Neuronal stem cell (in vitro differentiated cells): ENCODE measurements around the gene ACP3.

Experiments used
- DNase-seq: peaks from one replicate; pipeline ENCODE4 v3.0.0-alpha.2; 2013; ENCODE audit warnings: low spot score
- H2AFZ ChIP-seq: one replicate; pipeline ENCODE4 v1.6.1; 2013; ENCODE audit warnings: mild to moderate bottlenecking, low read length, inconsistent platforms
- H2AK5ac ChIP-seq: 2 replicates; pipeline ENCODE4 v1.6.1; 2013; ENCODE audit warnings: low read depth, mild to moderate bottlenecking, inconsistent platforms, low read length, moderate library complexity, mixed read lengths
- H2BK120ac ChIP-seq: 2 replicates; pipeline ENCODE4 v1.6.1; 2013; ENCODE audit warnings: low read depth, mild to moderate bottlenecking, inconsistent platforms, low read length, moderate library complexity, mixed read lengths
- H2BK12ac ChIP-seq: one replicate; pipeline ENCODE4 v1.6.1; 2013; ENCODE audit warnings: low read length, inconsistent platforms
- H2BK15ac ChIP-seq: 2 replicates; pipeline ENCODE4 v1.6.1; 2013; ENCODE audit warnings: mild to moderate bottlenecking, low read length, inconsistent platforms, mixed read lengths
- H2BK5ac ChIP-seq: one replicate; pipeline ENCODE4 v1.6.1; 2013; ENCODE audit warnings: inconsistent platforms, mild to moderate bottlenecking, low read length, moderate library complexity
- H3K14ac ChIP-seq: one replicate; pipeline ENCODE4 v1.6.1; 2013; ENCODE audit warnings: low read length, inconsistent platforms
- H3K18ac ChIP-seq: 2 replicates; pipeline ENCODE4 v1.6.1; 2013; ENCODE audit warnings: low read length, inconsistent platforms
- H3K23ac ChIP-seq: 2 replicates; pipeline ENCODE4 v1.6.1; 2013; ENCODE audit warnings: low read depth, mild to moderate bottlenecking, mixed read lengths, low read length, inconsistent platforms; ENCODE audit not compliant: poor library complexity
- H3K27ac ChIP-seq: replicated peaks from 3 replicates; pipeline ENCODE4 v1.5.1; 2013; ENCODE audit warnings: low read length, inconsistent platforms
- H3K27me3 ChIP-seq, 3 experiments: 2 replicates each; pipeline ENCODE4 v1.6.1; 2013; ENCODE audit warnings: low read length in 3 of 3, mild to moderate bottlenecking in 2 of 3, inconsistent platforms in 1 of 3, low read depth in 1 of 3, mixed read lengths in 1 of 3, moderate library complexity in 1 of 3; ENCODE audit not compliant: control insufficient read depth in 3 of 3, insufficient read depth in 3 of 3
- H3K36me3 ChIP-seq, 2 donors: replicated peaks in 1 of 2; 2 replicates each; pipeline ENCODE4 v1.6.1; 2013; ENCODE audit warnings: low read length in 2 of 2; ENCODE audit not compliant: control insufficient read depth in 2 of 2, insufficient read depth in 2 of 2
- H3K4ac ChIP-seq: 2 replicates; pipeline ENCODE4 v1.6.1; 2013; ENCODE audit warnings: inconsistent platforms, mild to moderate bottlenecking, low read length, moderate library complexity
- H3K4me1 ChIP-seq, 2 donors: 1 replicate in 1 of 2; 2 replicates in 1 of 2; pipeline ENCODE4 v1.6.1; 2013; ENCODE audit warnings: low read length in 2 of 2, low read depth in 1 of 2; ENCODE audit not compliant: control insufficient read depth in 2 of 2, insufficient read depth in 1 of 2
- H3K4me2 ChIP-seq: one replicate; pipeline ENCODE4 v1.6.1; 2013; ENCODE audit warnings: mild to moderate bottlenecking, low read length, inconsistent platforms; ENCODE audit not compliant: insufficient read depth, poor library complexity, severe bottlenecking
- H3K4me3 ChIP-seq, 2 donors: 2 replicates each; pipeline ENCODE4 v1.5.1; 2013; ENCODE audit warnings: low read length in 2 of 2, mild to moderate bottlenecking in 2 of 2, inconsistent platforms in 1 of 2, moderate library complexity in 1 of 2
- H3K79me1 ChIP-seq: one replicate; pipeline ENCODE4 v1.6.1; 2013; ENCODE audit warnings: low read depth, mild to moderate bottlenecking, inconsistent platforms, low read length, moderate library complexity
- H3K9ac ChIP-seq: one replicate; pipeline ENCODE4 v1.6.1; 2013; ENCODE audit warnings: mild to moderate bottlenecking, low read depth, low read length, inconsistent platforms; ENCODE audit not compliant: poor library complexity
- H3K9me3 ChIP-seq, 2 donors: replicated peaks in 1 of 2; 2 replicates each; pipeline versions ENCODE3 to v1.6.1; 2013; ENCODE audit warnings: low read length in 2 of 2, mild to moderate bottlenecking in 2 of 2, inconsistent platforms in 1 of 2, low read depth in 1 of 2, mixed read lengths in 1 of 2, moderate library complexity in 1 of 2; ENCODE audit not compliant: control insufficient read depth in 2 of 2, insufficient read depth in 1 of 2
- H4K8ac ChIP-seq: one replicate; pipeline ENCODE4 v1.6.1; 2013; ENCODE audit warnings: low read depth, mild to moderate bottlenecking, inconsistent platforms, low read length, moderate library complexity
- H4K91ac ChIP-seq: one replicate; pipeline ENCODE4 v1.6.1; 2013; ENCODE audit warnings: low read length, low read depth, mild to moderate bottlenecking, inconsistent platforms; ENCODE audit not compliant: poor library complexity
- WGBS, 2 donors: extraction: QIAGEN DNeasy Blood & Tissue Kit; methylation state at CpG; one replicate each; pipeline ENCODE4 v1.1.7; 2013; ENCODE audit warnings: missing lambda C conversion rate in 2 of 2, mixed read lengths in 1 of 2; ENCODE audit not compliant: insufficient read length in 2 of 2, insufficient replicate concordance in 1 of 2; ENCODE audit errors: extremely low coverage in 2 of 2; 5-methylcytosine and 5-hydroxymethylcytosine counted together

ACP3 gene

DNA sequence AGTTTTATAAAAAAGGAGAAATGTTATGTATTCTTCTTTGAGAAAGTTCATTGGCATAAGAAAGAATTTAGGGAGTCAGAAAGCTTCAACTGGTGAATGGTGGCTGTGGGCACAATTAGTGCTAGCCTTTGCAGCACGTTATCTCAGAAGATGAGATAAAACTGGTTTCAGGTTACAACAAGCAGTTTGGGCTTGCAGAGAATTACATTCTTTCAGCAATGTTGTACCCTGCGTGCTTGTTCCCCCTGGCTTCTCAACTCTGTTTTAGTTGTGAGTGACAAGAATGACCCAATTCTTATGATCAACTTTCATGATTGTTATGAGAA lies 31.6 kb upstream of the ACP3 start:
- H2AK5ac ChIP-seq: no peak overlapping the region
- H2AFZ ChIP-seq: peak overlapping the region; percentile 22
- H3K27ac ChIP-seq: no peak overlapping the region
- H4K8ac ChIP-seq: no peak overlapping the region
- H3K36me3 ChIP-seq: no peaks in the 10 kb centered on the region
- H3K79me1 ChIP-seq: no peaks in the 10 kb centered on the region
- H3K9ac ChIP-seq: no peak overlapping the region
- no peak overlapping the region for H2BK15ac ChIP-seq
- H3K18ac ChIP-seq: no peak overlapping the region
- H3K14ac ChIP-seq: no peak overlapping the region
- WGBS, 2 donors: no CpG with 5 or more reads among the region's 2 CpGs
- no peaks in the 10 kb centered on the region for H3K4me1 ChIP-seq
- no peak overlapping the region for H3K23ac ChIP-seq
- no peak overlapping the region for H2BK12ac ChIP-seq
- H3K4me3 ChIP-seq: no peak overlapping the region
- no peak overlapping the region for H3K4ac ChIP-seq
- H2BK120ac ChIP-seq: no peak overlapping the region
- no peak overlapping the region for H2BK5ac ChIP-seq
- DNase-seq: no peak
- H4K91ac ChIP-seq: no peak overlapping the region
- H3K4me2 ChIP-seq: no peak overlapping the region
- no peaks in the 10 kb centered on the region for H3K27me3 ChIP-seq
- no peaks in the 10 kb centered on the region for H3K9me3 ChIP-seq

DNA sequence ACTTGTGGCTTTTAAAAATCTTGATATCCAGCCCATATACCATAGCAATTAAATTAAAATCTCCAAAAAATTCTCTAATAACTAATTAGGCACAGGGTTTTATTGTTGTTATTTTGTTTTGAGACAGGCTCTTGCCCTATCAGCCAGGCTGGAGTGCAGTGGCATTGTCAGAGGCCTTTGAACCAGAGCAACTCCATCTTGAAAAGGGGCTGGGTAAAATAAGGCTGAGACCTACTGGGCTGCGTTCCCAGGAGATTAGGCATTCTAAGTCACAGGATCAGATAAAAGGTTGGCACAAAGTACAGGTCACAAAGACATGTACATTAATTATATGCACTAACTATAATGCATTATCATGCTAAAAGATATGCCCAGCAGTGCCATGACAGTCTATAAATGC lies 31.2 kb upstream of the ACP3 start:
- H2AFZ ChIP-seq: no peak overlapping the region
- WGBS, 2 donors: no CpG with 5 or more reads among the region's 1 CpG
- H3K18ac ChIP-seq: no peak overlapping the region
- H3K9ac ChIP-seq: no peak overlapping the region
- no peak overlapping the region for H4K91ac ChIP-seq
- H3K27ac ChIP-seq: no peak overlapping the region
- H3K4ac ChIP-seq: no peak overlapping the region
- H2AK5ac ChIP-seq: no peak overlapping the region
- H3K79me1 ChIP-seq: no peaks in the 10 kb centered on the region
- no peak overlapping the region for H2BK12ac ChIP-seq
- H3K36me3 ChIP-seq: no peaks in the 10 kb centered on the region
- no peak overlapping the region for H2BK15ac ChIP-seq
- H2BK120ac ChIP-seq: no peak overlapping the region
- H3K9me3 ChIP-seq: no peaks in the 10 kb centered on the region
- H3K14ac ChIP-seq: no peak overlapping the region
- H3K4me3 ChIP-seq: no peak overlapping the region
- no peak overlapping the region for H4K8ac ChIP-seq
- no peak overlapping the region for H3K4me2 ChIP-seq
- H3K4me1 ChIP-seq: no peaks in the 10 kb centered on the region
- no peak overlapping the region for H2BK5ac ChIP-seq
- DNase-seq: no peak
- H3K23ac ChIP-seq: no peak overlapping the region
- no peaks in the 10 kb centered on the region for H3K27me3 ChIP-seq

DNA sequence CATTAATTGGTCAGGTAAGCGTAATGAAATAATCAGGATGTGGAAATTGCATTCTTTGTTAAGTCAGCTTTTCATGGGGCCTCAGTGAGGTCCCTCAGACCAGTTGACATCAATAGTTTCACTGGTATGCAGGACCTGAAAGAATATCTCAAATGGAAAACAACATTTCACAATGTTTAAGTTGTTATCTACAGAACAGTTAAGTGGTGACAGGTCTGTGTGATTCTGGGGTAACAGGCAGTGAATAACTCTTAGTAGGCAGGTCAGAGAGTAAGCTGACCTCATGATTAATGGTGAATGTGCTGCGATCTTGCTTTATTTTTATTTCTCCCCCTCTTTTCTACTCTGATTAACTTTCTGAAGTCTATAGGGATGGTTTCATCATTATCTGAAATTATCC lies 28.9 kb upstream of the ACP3 start:
- no peak overlapping the region for H2BK15ac ChIP-seq
- H3K14ac ChIP-seq: no peak overlapping the region
- WGBS, 2 donors: no CpG with 5 or more reads among the region's 2 CpGs
- H2AFZ ChIP-seq: no peak overlapping the region
- no peaks in the 10 kb centered on the region for H3K36me3 ChIP-seq
- no peak overlapping the region for H3K27ac ChIP-seq
- H3K9ac ChIP-seq: no peak overlapping the region
- no peak overlapping the region for H3K18ac ChIP-seq
- no peaks in the 10 kb centered on the region for H3K79me1 ChIP-seq
- H2BK5ac ChIP-seq: no peak overlapping the region
- no peak overlapping the region for H3K4ac ChIP-seq
- H2AK5ac ChIP-seq: no peak overlapping the region
- H4K8ac ChIP-seq: no peak overlapping the region
- no peak overlapping the region for H4K91ac ChIP-seq
- H3K4me1 ChIP-seq: no peaks in the 10 kb centered on the region
- H2BK12ac ChIP-seq: no peak overlapping the region
- no peak overlapping the region for H2BK120ac ChIP-seq
- no peak for DNase-seq
- H3K27me3 ChIP-seq: no peaks in the 10 kb centered on the region
- H3K23ac ChIP-seq: no peak overlapping the region
- H3K9me3 ChIP-seq: no peaks in the 10 kb centered on the region
- no peak overlapping the region for H3K4me2 ChIP-seq
- H3K4me3 ChIP-seq: no peak overlapping the region

DNA sequence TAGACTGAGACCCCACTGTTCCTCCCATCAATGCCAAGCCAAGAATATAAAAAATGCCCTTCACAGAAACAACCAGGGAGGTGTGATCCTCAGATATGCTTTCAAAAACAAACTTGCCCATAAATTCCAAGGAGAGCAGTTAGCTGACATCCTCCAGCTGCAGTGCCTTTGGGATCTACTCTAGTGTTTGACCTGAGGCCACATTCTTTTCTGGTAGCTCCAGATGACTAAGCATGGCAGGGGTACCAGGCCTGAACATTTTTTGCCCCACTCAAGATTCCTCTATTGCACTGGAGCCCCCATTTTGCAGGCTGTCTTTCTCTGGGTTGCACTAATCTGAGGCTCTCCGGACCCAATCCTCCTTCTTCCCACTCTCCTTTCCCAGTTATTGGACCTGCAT lies 27.9 kb upstream of the ACP3 start:
- Histone ChIP-seq H3K23ac (no peak overlapping the region), H3K14ac (no peak overlapping the region), H4K8ac (no peak overlapping the region), H3K18ac (no peak overlapping the region), H4K91ac (no peak overlapping the region), H3K9me3 (no peaks in the 10 kb centered on the region), H3K9ac (no peak overlapping the region), H3K27ac (no peak overlapping the region), H3K27me3 (no peaks in the 10 kb centered on the region), H3K36me3 (no peaks in the 10 kb centered on the region), H3K4me3 (no peak overlapping the region), H2AFZ (no peak overlapping the region), H3K4ac (no peak overlapping the region), H2BK5ac (no peak overlapping the region), H3K79me1 (no peaks in the 10 kb centered on the region), H2BK120ac (no peak overlapping the region), H2BK15ac (no peak overlapping the region), H3K4me1 (no peaks in the 10 kb centered on the region), H2AK5ac (no peak overlapping the region), H3K4me2 (no peak overlapping the region), H2BK12ac (no peak overlapping the region)
- no CpG with 5 or more reads among the region's 1 CpG for WGBS, 2 donors
- no peak for DNase-seq
